Skin epidermis (tissue), 12 donors: Measurements from ENCODE around the gene SKAP1.
A peak's percentile ranks its signal among the peaks of the same experiment; 100 is the strongest.
"Not testable (repeated sequence)": the region's sequence is repeated elsewhere in the genome, so short reads cannot be mapped to it uniquely, and the experiment has no call there.

Source experiments
- H3K27ac ChIP-seq, 21 experiments: fragments of 200-600 bp; sonication (generic) in 11 of 21; one replicate each; pipeline ENCODE4 v1.5.0; 2020; ENCODE audit warnings: mild to moderate bottlenecking in 3 of 21, inconsistent platforms in 2 of 21, moderate library complexity in 2 of 21
- H3K4me3 ChIP-seq, 7 experiments: fragments of 200-600 bp; sonication (generic) in 2 of 7; one replicate each; pipeline ENCODE4 v1.5.0; 2020; ENCODE audit warnings: inconsistent platforms in 2 of 7, mild to moderate bottlenecking in 2 of 7, moderate library complexity in 1 of 7

Gene SKAP1

GRCh38 chr17:48426019-48426665 is 3.9 kb downstream of the SKAP1 start:
- H3K27ac ChIP-seq, result peak overlapping the region in 1 of 21 experiments; percentile 52
- no peak overlapping the region for H3K4me3 ChIP-seq

GRCh38 chr17:48422060-48422459 is 8.0 kb downstream of the SKAP1 start:
- not testable (repeated sequence) for H3K27ac ChIP-seq, H3K4me3 ChIP-seq

GRCh38 chr17:48420823-48421222 is 9.2 kb downstream of the SKAP1 start:
- Histone ChIP-seq H3K27ac (no peak overlapping the region), H3K4me3 (no peak overlapping the region)

GRCh38 chr17:48416971-48417370 is 13.0 kb downstream of the SKAP1 start:
- H3K27ac ChIP-seq, result no peak overlapping the region
- no peak overlapping the region for H3K4me3 ChIP-seq

- Histone ChIP-seq H3K4me3 (no peak overlapping the region), H3K27ac (peak overlapping the region in 4 of 21 experiments; percentile 9 to 70 (median 24))
These were observed 16.2 kb downstream of the SKAP1 start for GRCh38 chr17:48413613-48414405.

- Histone ChIP-seq H3K27ac (peak overlapping the region in 3 of 21 experiments; percentile 9 to 70 (median 53)), H3K4me3 (no peak overlapping the region)
These were observed 17.2 kb downstream of the SKAP1 start for GRCh38 chr17:48412841-48413240.

GRCh38 chr17:48410821-48411220 is 19.2 kb downstream of the SKAP1 start:
- H3K4me3 ChIP-seq, result not testable (repeated sequence)

GRCh38 chr17:48409607-48410006 is 20.4 kb downstream of the SKAP1 start:
- Histone ChIP-seq H3K4me3 (no peak overlapping the region), H3K27ac (no peak overlapping the region)

More at GRCh38 chr17:48410821-48411220, 19.2 kb downstream of the SKAP1 start:
- H3K27ac ChIP-seq, result not testable (repeated sequence)

GRCh38 chr17:48406936-48407567 is 23.0 kb downstream of the SKAP1 start:
- H3K27ac ChIP-seq, result no peak overlapping the region

GRCh38 chr17:48394821-48395220 is 35.2 kb downstream of the SKAP1 start:
- H3K27ac ChIP-seq, result no peak overlapping the region
- H3K4me3 ChIP-seq, result no peak overlapping the region

More at GRCh38 chr17:48406936-48407567, 23.0 kb downstream of the SKAP1 start:
- H3K4me3 ChIP-seq, result no peak overlapping the region

GRCh38 chr17:48393283-48393682 is 36.7 kb downstream of the SKAP1 start:
- Histone ChIP-seq H3K27ac (no peak overlapping the region), H3K4me3 (no peak overlapping the region)

- H3K4me3 ChIP-seq, result no peak overlapping the region
- H3K27ac ChIP-seq, result no peak overlapping the region
These were observed 37.2 kb downstream of the SKAP1 start for GRCh38 chr17:48392857-48393256.

- H3K4me3 ChIP-seq, result no peak overlapping the region
- H3K27ac ChIP-seq, result no peak overlapping the region
These were observed 38.6 kb downstream of the SKAP1 start for GRCh38 chr17:48391444-48391843.

- Histone ChIP-seq H3K27ac (no peak overlapping the region), H3K4me3 (no peak overlapping the region)
These were observed 40.1 kb downstream of the SKAP1 start for GRCh38 chr17:48389903-48390302.

- H3K4me3 ChIP-seq, result no peak overlapping the region
These were observed 40.9 kb downstream of the SKAP1 start for GRCh38 chr17:48388955-48389743.

GRCh38 chr17:48386826-48387225 is 43.2 kb downstream of the SKAP1 start:
- Histone ChIP-seq H3K4me3 (no peak overlapping the region), H3K27ac (no peak overlapping the region)

More at GRCh38 chr17:48388955-48389743, 40.9 kb downstream of the SKAP1 start:
- no peak overlapping the region for H3K27ac ChIP-seq

- no peak overlapping the region for H3K4me3 ChIP-seq
- no peak overlapping the region for H3K27ac ChIP-seq
These were observed 44.7 kb downstream of the SKAP1 start for GRCh38 chr17:48385319-48385718.

- Histone ChIP-seq H3K4me3 (no peak overlapping the region), H3K27ac (no peak overlapping the region)
These were observed 45.9 kb downstream of the SKAP1 start for GRCh38 chr17:48384164-48384563.

- Histone ChIP-seq H3K27ac (no peak overlapping the region), H3K4me3 (no peak overlapping the region)
These were observed 47.0 kb downstream of the SKAP1 start for GRCh38 chr17:48382989-48383388.
